Urinary bladder (tissue), 4 donors: ENCODE measurements around the gene CNR2. TPM values are rescaled to one million over a fixed set of nuclear protein-coding genes. Genes with fewer than 3 reads are reported as not detected.
"Not testable (repeated sequence)": the region's sequence is repeated elsewhere in the genome, so short reads cannot be mapped to it uniquely, and the experiment has no call there.

Experiments used
- DNase-seq: peaks from one replicate; pipeline ENCODE4 v3.0.0-alpha.2; 2015; ENCODE audit errors: extremely low spot score
- H3K27ac ChIP-seq: one replicate; pipeline ENCODE4 v1.5.1; 2013; ENCODE audit warnings: low read depth, mild to moderate bottlenecking, moderate library complexity
- H3K36me3 ChIP-seq: one replicate; pipeline ENCODE4 v1.6.1; 2013; ENCODE audit warnings: mild to moderate bottlenecking, moderate library complexity; ENCODE audit not compliant: insufficient read depth
- H3K4me1 ChIP-seq: one replicate; pipeline ENCODE4 v1.6.1; 2013; ENCODE audit warnings: mild to moderate bottlenecking, moderate library complexity; ENCODE audit not compliant: insufficient read depth
- H3K4me3 ChIP-seq: one replicate; pipeline ENCODE4 v1.5.1; 2013; ENCODE audit warnings: low read depth, low read length
- WGBS: extraction: QIAGEN DNeasy Blood & Tissue Kit; methylation state at CpG from one replicate; pipeline ENCODE4 v1.1.7; 2013; 5-methylcytosine and 5-hydroxymethylcytosine counted together
- polyA plus RNA-seq: library from polyadenylated mRNA; stranded (reverse); fragments of 200-250 nt; gene quantifications from one replicate; pipeline ENCODE4 v1.2.3, GENCODE V29; 2013
- total RNA-seq: library from RNA; depleted of rRNA; stranded (reverse); fragments of >200 nt; gene quantifications from one replicate; pipeline ENCODE4 v1.2.3, GENCODE V29; 2014
- donor health status: healthy with polysubstance abuse.
- donor health status: healthy.

Gene CNR2
- total RNA-seq, result 0.11 TPM
- polyA plus RNA-seq, result not detected

- Histone ChIP-seq H3K27ac (no peak within 1 kb of the TSS), H3K4me3 (no peak within 1 kb of the TSS), H3K4me1 (no peaks in the 10 kb centered on the region), H3K36me3 (no peaks in the 10 kb centered on the region)
- DNase-seq, result no peak
- WGBS, result 68% methylated on average over 7 of the region's 7 CpGs
Measured at GRCh38 chr1:23913212-23913880, at the start of gene CNR2. TSS of gene CNR2 (minus strand) at chr1:23913362. CDS start at chr1:23875617, 37,745 bp downstream.

GRCh38 chr1:23960291-23961020 is 47.3 kb upstream of the CNR2 start:
- H3K4me1 ChIP-seq, result no peaks in the 10 kb centered on the region
- WGBS, result under 1% methylated on average over 15 of the region's 15 CpGs
- no peaks in the 10 kb centered on the region for H3K36me3 ChIP-seq
- DNase-seq, result no peak
- peak overlapping the region; percentile 99 for H3K27ac ChIP-seq
- H3K4me3 ChIP-seq, result peak overlapping the region; percentile 63

- WGBS, result under 1% methylated on average over 84 of the region's 84 CpGs
- peak; percentile 94 for DNase-seq
- Histone ChIP-seq H3K27ac (peak within 1 kb of the TSS; percentile 99), H3K36me3 (no peaks in the 10 kb centered on the region), H3K4me3 (peak within 1 kb of the TSS; percentile 63), H3K4me1 (no peaks in the 10 kb centered on the region)
Measured at GRCh38 chr1:23959461-23960290, 46.5 kb upstream of the CNR2 start, which contains the start of gene PNRC2. TSS of gene PNRC2 (plus strand) at chr1:23959828. CDS start at chr1:23961458, 1,630 bp downstream.

GRCh38 chr1:23958810-23959460 is 45.8 kb upstream of the CNR2 start:
- Histone ChIP-seq H3K27ac (peak overlapping the region; percentile 98), H3K4me3 (peak overlapping the region; percentile 63), H3K4me1 (no peaks in the 10 kb centered on the region), H3K36me3 (no peaks in the 10 kb centered on the region)
- peak; percentile 80 for DNase-seq
- WGBS, result 1% methylated on average over 30 of the region's 30 CpGs

- DNase-seq, H3K4me1 ChIP-seq, H3K36me3 ChIP-seq: not testable (repeated sequence)
- Histone ChIP-seq H3K27ac (peak overlapping the region; percentile 98), H3K4me3 (peak overlapping the region; percentile 63)
- 50% methylated on average over 19 of the region's 19 CpGs for WGBS
Measured at GRCh38 chr1:23958040-23958809, 45.1 kb upstream of the CNR2 start.

GRCh38 chr1:23957096-23957495 is 43.9 kb upstream of the CNR2 start:
- WGBS, result 60% methylated on average over 7 of the region's 7 CpGs
- Histone ChIP-seq H3K27ac (no peak overlapping the region), H3K4me1 (no peaks in the 10 kb centered on the region), H3K36me3 (no peaks in the 10 kb centered on the region), H3K4me3 (no peak overlapping the region)
- DNase-seq, result no peak

GRCh38 chr1:23953020-23953419 is 39.9 kb upstream of the CNR2 start:
- 72% methylated on average over 3 of the region's 3 CpGs for WGBS
- Histone ChIP-seq H3K36me3 (no peaks in the 10 kb centered on the region), H3K27ac (no peak overlapping the region), H3K4me1 (no peaks in the 10 kb centered on the region), H3K4me3 (no peak overlapping the region)
- DNase-seq, result no peak

- Histone ChIP-seq H3K27ac (no peak overlapping the region), H3K4me1 (no peaks in the 10 kb centered on the region), H3K4me3 (no peak overlapping the region), H3K36me3 (no peaks in the 10 kb centered on the region)
- DNase-seq, result no peak
Measured at GRCh38 chr1:23947366-23947765, 34.2 kb upstream of the CNR2 start.

GRCh38 chr1:23936481-23937176 is 23.5 kb upstream of the CNR2 start:
- 36% methylated on average over 6 of the region's 6 CpGs for WGBS
- no peak for DNase-seq
- H3K27ac ChIP-seq, result no peak overlapping the region

GRCh38 chr1:23931491-23931880 is 18.3 kb upstream of the CNR2 start:
- H3K27ac ChIP-seq, result no peak overlapping the region

More at GRCh38 chr1:23936481-23937176, 23.5 kb upstream of the CNR2 start:
- Histone ChIP-seq H3K4me1 (no peaks in the 10 kb centered on the region), H3K36me3 (no peaks in the 10 kb centered on the region), H3K4me3 (no peak overlapping the region)

GRCh38 chr1:23930861-23931490 is 17.8 kb upstream of the CNR2 start:
- no peak overlapping the region for H3K4me3 ChIP-seq
- 38% methylated on average over 11 of the region's 11 CpGs for WGBS

More at GRCh38 chr1:23931491-23931880, 18.3 kb upstream of the CNR2 start:
- Histone ChIP-seq H3K36me3 (no peaks in the 10 kb centered on the region), H3K4me1 (no peaks in the 10 kb centered on the region), H3K4me3 (no peak overlapping the region)
- WGBS, result 65% methylated on average over 1 of the region's 1 CpG
- DNase-seq, result no peak

GRCh38 chr1:23930270-23930669 is 17.1 kb upstream of the CNR2 start:
- H3K4me3 ChIP-seq, result no peak overlapping the region
- H3K36me3 ChIP-seq, result no peaks in the 10 kb centered on the region
- WGBS, result 86% methylated on average over 5 of the region's 5 CpGs
- no peak overlapping the region for H3K27ac ChIP-seq
- H3K4me1 ChIP-seq, result no peaks in the 10 kb centered on the region
- DNase-seq, result no peak

More at GRCh38 chr1:23930861-23931490, 17.8 kb upstream of the CNR2 start:
- DNase-seq, result no peak
- H3K4me1 ChIP-seq, result no peaks in the 10 kb centered on the region
- H3K27ac ChIP-seq, result no peak overlapping the region
- no peaks in the 10 kb centered on the region for H3K36me3 ChIP-seq
